Stimulated activated CD8-positive, alpha-beta memory T cell treated with anti-CD3 and anti-CD28 coated beads, Interleukin-12 subunit alpha, Interleukin-12 subunit beta, amount 100 ng/mL, for 4 hours (primary cell): ENCODE data around the gene NPFFR2.
"Not testable (repeated sequence)": the region's sequence is repeated elsewhere in the genome, so short reads cannot be mapped to it uniquely, and the experiment has no call there.

ENCODE experiments used
- DNase-seq: peaks from one replicate; pipeline ENCODE4 v3.0.0-alpha.2; 2020; ENCODE audit warnings: low read depth

The NPFFR2 gene

GRCh38 chr4:72112514-72113156 is 80.8 kb downstream of the NPFFR2 start:
- no peak for DNase-seq

GRCh38 chr4:72118017-72118416 is 86.2 kb downstream of the NPFFR2 start:
- no peak for DNase-seq

GRCh38 chr4:72119946-72120345 is 88.1 kb downstream of the NPFFR2 start:
- DNase-seq = no peak

- no peak for DNase-seq
These were observed 96.9 kb downstream of the NPFFR2 start for GRCh38 chr4:72128741-72129140.

- no peak for DNase-seq
These were observed 104.6 kb downstream of the NPFFR2 start for GRCh38 chr4:72136429-72136828.

- not testable (repeated sequence) for DNase-seq
These were observed 108.2 kb downstream of the NPFFR2 start for GRCh38 chr4:72139997-72140396.

GRCh38 chr4:72144241-72144640 is 112.4 kb downstream of the NPFFR2 start:
- no peak for DNase-seq

GRCh38 chr4:72152731-72153130 is 120.9 kb downstream of the NPFFR2 start:
- no peak for DNase-seq

GRCh38 chr4:72153634-72154033 is 121.8 kb downstream of the NPFFR2 start:
- not testable (repeated sequence) for DNase-seq

GRCh38 chr4:72169285-72169684 is 137.5 kb downstream of the NPFFR2 start:
- DNase-seq = not testable (repeated sequence)

GRCh38 chr4:72169861-72170260 is 138.1 kb downstream of the NPFFR2 start:
- DNase-seq = no peak

- DNase-seq = no peak
These were observed 140.0 kb downstream of the NPFFR2 start for GRCh38 chr4:72171761-72172160.

GRCh38 chr4:72179342-72179741 is 147.5 kb downstream of the NPFFR2 start:
- DNase-seq = no peak

- DNase-seq = no peak
These were observed 154.9 kb downstream of the NPFFR2 start for GRCh38 chr4:72186714-72187113.

GRCh38 chr4:72194046-72194445 is 162.2 kb downstream of the NPFFR2 start:
- DNase-seq = no peak

- no peak for DNase-seq
These were observed 162.7 kb downstream of the NPFFR2 start for GRCh38 chr4:72194453-72194852.
